ENCODE measurements around the gene SORL1-AS1.

The SORL1-AS1 gene

GRCh38 chr11:121441521-121441920 is 11.2 kb downstream of the SORL1-AS1 start:
- no peaks in the 10 kb centered on the region for H3K4me1 ChIP-seq
- H3K9me3 ChIP-seq, result no peaks in the 10 kb centered on the region

GRCh38 chr11:121439759-121440158 is 13.0 kb downstream of the SORL1-AS1 start:
- Histone ChIP-seq H3K9me3 (no peaks in the 10 kb centered on the region), H3K27me3 (no peaks in the 10 kb centered on the region), H3K4me1 (no peaks in the 10 kb centered on the region), H3K4me3 (ENCODE audit: low read depth, low read length) (no peak overlapping the region), H3K36me3 (no peaks in the 10 kb centered on the region)
- no peak for DNase-seq
- TF ChIP-seq, protein P1, sequence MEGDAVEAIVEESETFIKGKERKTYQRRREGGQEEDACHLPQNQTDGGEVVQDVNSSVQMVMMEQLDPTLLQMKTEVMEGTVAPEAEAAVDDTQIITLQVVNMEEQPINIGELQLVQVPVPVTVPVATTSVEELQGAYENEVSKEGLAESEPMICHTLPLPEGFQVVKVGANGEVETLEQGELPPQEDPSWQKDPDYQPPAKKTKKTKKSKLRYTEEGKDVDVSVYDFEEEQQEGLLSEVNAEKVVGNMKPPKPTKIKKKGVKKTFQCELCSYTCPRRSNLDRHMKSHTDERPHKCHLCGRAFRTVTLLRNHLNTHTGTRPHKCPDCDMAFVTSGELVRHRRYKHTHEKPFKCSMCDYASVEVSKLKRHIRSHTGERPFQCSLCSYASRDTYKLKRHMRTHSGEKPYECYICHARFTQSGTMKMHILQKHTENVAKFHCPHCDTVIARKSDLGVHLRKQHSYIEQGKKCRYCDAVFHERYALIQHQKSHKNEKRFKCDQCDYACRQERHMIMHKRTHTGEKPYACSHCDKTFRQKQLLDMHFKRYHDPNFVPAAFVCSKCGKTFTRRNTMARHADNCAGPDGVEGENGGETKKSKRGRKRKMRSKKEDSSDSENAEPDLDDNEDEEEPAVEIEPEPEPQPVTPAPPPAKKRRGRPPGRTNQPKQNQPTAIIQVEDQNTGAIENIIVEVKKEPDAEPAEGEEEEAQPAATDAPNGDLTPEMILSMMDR (IDR thresholded peaks at IDR 0.05; ENCODE audit: low read depth, low read length), result no peak

More at GRCh38 chr11:121441521-121441920, 11.2 kb downstream of the SORL1-AS1 start:
- TF ChIP-seq, protein P1 (IDR thresholded peaks at IDR 0.05; ENCODE audit: low read depth, low read length), result no peak
- Histone ChIP-seq H3K36me3 (no peaks in the 10 kb centered on the region), H3K4me3 (ENCODE audit: low read depth, low read length) (no peak overlapping the region), H3K27me3 (no peaks in the 10 kb centered on the region)
- DNase-seq, result no peak

DNA sequence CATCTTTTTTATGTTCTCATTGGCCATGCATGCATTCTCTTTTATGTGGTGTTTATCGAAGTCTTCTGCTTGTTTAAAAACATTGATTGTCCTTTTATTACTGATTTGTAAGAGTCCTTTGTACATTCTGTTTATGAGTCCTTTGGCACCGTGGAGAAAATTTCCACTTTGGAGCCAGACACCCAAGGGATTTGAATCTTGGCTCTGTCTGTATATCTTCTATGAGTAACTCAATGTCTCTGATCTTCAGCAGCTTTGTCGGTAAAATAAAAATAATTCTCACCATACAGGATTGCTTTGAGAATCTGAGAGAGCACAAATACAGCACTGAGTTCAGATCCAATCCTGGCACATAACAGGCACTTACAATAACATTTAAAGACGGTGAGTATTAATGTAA is 13.4 kb downstream of the SORL1-AS1 start:
- TF ChIP-seq, protein P1 (IDR thresholded peaks at IDR 0.05; ENCODE audit: low read depth, low read length), result no peak
- H3K9me3 ChIP-seq, result no peaks in the 10 kb centered on the region
- no peak for DNase-seq
- no peaks in the 10 kb centered on the region for H3K36me3 ChIP-seq
- H3K27me3 ChIP-seq, result no peaks in the 10 kb centered on the region
- H3K4me3 ChIP-seq (ENCODE audit: low read depth, low read length), result no peak overlapping the region
- H3K4me1 ChIP-seq, result no peaks in the 10 kb centered on the region

- no peak for DNase-seq
Measured at GRCh38 chr11:121437686-121438078, 15.1 kb downstream of the SORL1-AS1 start.

GRCh38 chr11:121437018-121437685 is 15.6 kb downstream of the SORL1-AS1 start:
- Histone ChIP-seq H3K9me3 (no peaks in the 10 kb centered on the region), H3K4me1 (no peaks in the 10 kb centered on the region), H3K36me3 (no peaks in the 10 kb centered on the region), H3K4me3 (ENCODE audit: low read depth, low read length) (no peak overlapping the region), H3K27me3 (no peaks in the 10 kb centered on the region)
- TF ChIP-seq, protein P1 (IDR thresholded peaks at IDR 0.05; ENCODE audit: low read depth, low read length), result no peak
- no peak for DNase-seq

More at GRCh38 chr11:121437686-121438078, 15.1 kb downstream of the SORL1-AS1 start:
- Histone ChIP-seq H3K9me3 (no peaks in the 10 kb centered on the region), H3K27me3 (no peaks in the 10 kb centered on the region), H3K36me3 (no peaks in the 10 kb centered on the region), H3K4me3 (ENCODE audit: low read depth, low read length) (no peak overlapping the region), H3K4me1 (no peaks in the 10 kb centered on the region)
- TF ChIP-seq, protein P1 (IDR thresholded peaks at IDR 0.05; ENCODE audit: low read depth, low read length), result no peak
